ENCODE data around the gene CFAP46.

DNA sequence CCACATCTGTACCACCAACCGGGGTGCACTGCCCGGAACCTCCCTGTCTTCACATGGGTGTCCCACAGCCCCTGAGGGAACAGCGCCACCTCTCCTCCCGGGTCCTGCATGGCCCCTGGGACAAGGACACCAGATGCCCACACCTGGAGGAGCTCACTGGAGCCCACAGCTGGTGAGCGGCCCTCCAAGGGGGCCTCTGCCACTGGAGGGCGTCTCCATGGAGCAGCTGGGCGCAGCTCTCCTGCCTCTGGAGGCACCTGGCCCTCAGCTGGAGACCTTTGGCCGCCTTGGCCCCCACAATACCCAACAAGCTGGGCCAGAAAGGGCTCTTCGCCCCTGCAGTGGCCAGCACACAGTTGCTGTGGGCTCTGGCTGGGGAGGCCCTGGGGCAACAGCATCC, 149.2 kb downstream of the CFAP46 start:
- no peak for TF ChIP-seq TAF1 (IDR thresholded peaks at IDR 0.05; ENCODE audit: borderline replicate concordance, low read depth, low read length)
- no peak for TF ChIP-seq EZH2phosphoT487 (IDR thresholded peaks at IDR 0.05; ENCODE audit: borderline replicate concordance, low read depth)
- TF ChIP-seq SIN3A (IDR thresholded peaks at IDR 0.05; ENCODE audit: borderline replicate concordance, low read depth, low read length) = no peak
- TF ChIP-seq, protein P1, sequence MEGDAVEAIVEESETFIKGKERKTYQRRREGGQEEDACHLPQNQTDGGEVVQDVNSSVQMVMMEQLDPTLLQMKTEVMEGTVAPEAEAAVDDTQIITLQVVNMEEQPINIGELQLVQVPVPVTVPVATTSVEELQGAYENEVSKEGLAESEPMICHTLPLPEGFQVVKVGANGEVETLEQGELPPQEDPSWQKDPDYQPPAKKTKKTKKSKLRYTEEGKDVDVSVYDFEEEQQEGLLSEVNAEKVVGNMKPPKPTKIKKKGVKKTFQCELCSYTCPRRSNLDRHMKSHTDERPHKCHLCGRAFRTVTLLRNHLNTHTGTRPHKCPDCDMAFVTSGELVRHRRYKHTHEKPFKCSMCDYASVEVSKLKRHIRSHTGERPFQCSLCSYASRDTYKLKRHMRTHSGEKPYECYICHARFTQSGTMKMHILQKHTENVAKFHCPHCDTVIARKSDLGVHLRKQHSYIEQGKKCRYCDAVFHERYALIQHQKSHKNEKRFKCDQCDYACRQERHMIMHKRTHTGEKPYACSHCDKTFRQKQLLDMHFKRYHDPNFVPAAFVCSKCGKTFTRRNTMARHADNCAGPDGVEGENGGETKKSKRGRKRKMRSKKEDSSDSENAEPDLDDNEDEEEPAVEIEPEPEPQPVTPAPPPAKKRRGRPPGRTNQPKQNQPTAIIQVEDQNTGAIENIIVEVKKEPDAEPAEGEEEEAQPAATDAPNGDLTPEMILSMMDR (IDR thresholded peaks at IDR 0.05) = no peak
- no peak for TF ChIP-seq EP300 (IDR thresholded peaks at IDR 0.05; ENCODE audit: borderline replicate concordance in 1 of 2, low read depth in 1 of 2, low read length in 1 of 2)
- no peak for TF ChIP-seq RCOR1 (IDR thresholded peaks at IDR 0.05; ENCODE audit: low read length)
- TF ChIP-seq, protein P2, sequence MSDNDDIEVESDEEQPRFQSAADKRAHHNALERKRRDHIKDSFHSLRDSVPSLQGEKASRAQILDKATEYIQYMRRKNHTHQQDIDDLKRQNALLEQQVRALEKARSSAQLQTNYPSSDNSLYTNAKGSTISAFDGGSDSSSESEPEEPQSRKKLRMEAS (IDR thresholded peaks at IDR 0.05; ENCODE audit: low read depth) = no peak
- no peak for TF ChIP-seq FOXJ3 (CRISPR knock-in tag; IDR thresholded peaks at IDR 0.05)
- no peak for TF ChIP-seq RXRA (IDR thresholded peaks at IDR 0.05; ENCODE audit: borderline replicate concordance, low read depth)
- TF ChIP-seq, protein P3, sequence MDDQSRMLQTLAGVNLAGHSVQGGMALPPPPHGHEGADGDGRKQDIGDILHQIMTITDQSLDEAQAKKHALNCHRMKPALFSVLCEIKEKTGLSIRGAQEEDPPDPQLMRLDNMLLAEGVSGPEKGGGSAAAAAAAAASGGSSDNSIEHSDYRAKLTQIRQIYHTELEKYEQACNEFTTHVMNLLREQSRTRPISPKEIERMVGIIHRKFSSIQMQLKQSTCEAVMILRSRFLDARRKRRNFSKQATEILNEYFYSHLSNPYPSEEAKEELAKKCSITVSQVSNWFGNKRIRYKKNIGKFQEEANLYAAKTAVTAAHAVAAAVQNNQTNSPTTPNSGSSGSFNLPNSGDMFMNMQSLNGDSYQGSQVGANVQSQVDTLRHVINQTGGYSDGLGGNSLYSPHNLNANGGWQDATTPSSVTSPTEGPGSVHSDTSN (IDR thresholded peaks at IDR 0.05) = no peak
